ENCODE data around the gene MARCKS.

DNA sequence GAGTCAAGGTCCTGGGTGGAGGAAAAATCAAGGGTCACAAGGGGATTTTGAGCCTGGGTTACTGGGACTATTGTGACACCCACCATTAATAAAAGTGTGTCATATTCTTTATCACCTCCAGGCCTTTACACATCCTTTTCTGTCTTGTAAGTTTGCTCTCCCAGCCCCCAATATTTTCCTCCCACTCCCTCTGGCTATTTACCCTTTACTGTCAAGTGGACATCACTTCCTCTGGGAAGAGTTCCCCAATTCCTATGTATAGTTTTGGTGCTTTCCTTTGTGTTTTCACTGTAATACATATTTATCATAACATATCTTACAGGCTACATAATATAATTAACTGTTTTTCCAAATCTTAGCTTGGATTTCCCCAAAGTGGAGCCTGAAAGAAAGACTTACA, 36.3 kb downstream of the MARCKS start:
- TF ChIP-seq, protein P1, sequence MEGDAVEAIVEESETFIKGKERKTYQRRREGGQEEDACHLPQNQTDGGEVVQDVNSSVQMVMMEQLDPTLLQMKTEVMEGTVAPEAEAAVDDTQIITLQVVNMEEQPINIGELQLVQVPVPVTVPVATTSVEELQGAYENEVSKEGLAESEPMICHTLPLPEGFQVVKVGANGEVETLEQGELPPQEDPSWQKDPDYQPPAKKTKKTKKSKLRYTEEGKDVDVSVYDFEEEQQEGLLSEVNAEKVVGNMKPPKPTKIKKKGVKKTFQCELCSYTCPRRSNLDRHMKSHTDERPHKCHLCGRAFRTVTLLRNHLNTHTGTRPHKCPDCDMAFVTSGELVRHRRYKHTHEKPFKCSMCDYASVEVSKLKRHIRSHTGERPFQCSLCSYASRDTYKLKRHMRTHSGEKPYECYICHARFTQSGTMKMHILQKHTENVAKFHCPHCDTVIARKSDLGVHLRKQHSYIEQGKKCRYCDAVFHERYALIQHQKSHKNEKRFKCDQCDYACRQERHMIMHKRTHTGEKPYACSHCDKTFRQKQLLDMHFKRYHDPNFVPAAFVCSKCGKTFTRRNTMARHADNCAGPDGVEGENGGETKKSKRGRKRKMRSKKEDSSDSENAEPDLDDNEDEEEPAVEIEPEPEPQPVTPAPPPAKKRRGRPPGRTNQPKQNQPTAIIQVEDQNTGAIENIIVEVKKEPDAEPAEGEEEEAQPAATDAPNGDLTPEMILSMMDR (IDR thresholded peaks at IDR 0.05; ENCODE audit: poor library complexity, severe bottlenecking), result no peak
- TF ChIP-seq EP300 (conservative IDR thresholded peaks at IDR 0.05; ENCODE audit: poor library complexity, severe bottlenecking) (no peak), TAF1 (IDR thresholded peaks at IDR 0.05; ENCODE audit: low read depth) (no peak), POLR2AphosphoS5 (IDR thresholded peaks at IDR 0.05) (no peak), RAD21 (conservative IDR thresholded peaks at IDR 0.05) (no peak)
- TF ChIP-seq, protein P2, sequence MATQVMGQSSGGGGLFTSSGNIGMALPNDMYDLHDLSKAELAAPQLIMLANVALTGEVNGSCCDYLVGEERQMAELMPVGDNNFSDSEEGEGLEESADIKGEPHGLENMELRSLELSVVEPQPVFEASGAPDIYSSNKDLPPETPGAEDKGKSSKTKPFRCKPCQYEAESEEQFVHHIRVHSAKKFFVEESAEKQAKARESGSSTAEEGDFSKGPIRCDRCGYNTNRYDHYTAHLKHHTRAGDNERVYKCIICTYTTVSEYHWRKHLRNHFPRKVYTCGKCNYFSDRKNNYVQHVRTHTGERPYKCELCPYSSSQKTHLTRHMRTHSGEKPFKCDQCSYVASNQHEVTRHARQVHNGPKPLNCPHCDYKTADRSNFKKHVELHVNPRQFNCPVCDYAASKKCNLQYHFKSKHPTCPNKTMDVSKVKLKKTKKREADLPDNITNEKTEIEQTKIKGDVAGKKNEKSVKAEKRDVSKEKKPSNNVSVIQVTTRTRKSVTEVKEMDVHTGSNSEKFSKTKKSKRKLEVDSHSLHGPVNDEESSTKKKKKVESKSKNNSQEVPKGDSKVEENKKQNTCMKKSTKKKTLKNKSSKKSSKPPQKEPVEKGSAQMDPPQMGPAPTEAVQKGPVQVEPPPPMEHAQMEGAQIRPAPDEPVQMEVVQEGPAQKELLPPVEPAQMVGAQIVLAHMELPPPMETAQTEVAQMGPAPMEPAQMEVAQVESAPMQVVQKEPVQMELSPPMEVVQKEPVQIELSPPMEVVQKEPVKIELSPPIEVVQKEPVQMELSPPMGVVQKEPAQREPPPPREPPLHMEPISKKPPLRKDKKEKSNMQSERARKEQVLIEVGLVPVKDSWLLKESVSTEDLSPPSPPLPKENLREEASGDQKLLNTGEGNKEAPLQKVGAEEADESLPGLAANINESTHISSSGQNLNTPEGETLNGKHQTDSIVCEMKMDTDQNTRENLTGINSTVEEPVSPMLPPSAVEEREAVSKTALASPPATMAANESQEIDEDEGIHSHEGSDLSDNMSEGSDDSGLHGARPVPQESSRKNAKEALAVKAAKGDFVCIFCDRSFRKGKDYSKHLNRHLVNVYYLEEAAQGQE (IDR thresholded peaks at IDR 0.05; ENCODE audit: borderline replicate concordance), result no peak
